Glutamatergic neuron (in vitro differentiated cells): Measurements from ENCODE around the gene CDK18. TPM values are rescaled to one million over a fixed set of nuclear protein-coding genes. Genes with fewer than 3 reads are reported as not detected.

Source experiments
- DNase-seq: peaks from one replicate; pipeline ENCODE4 v3.0.0; 2022
- H3K27ac Mint-ChIP-seq: one replicate; pipeline ENCODE4 v1.8.0; 2020; ENCODE audit warnings: mild to moderate bottlenecking, mixed read lengths, inconsistent platforms; ENCODE audit not compliant: unreplicated experiment
- H3K27me3 Mint-ChIP-seq: one replicate; pipeline ENCODE4 v1.8.0; 2020; ENCODE audit warnings: mild to moderate bottlenecking, moderate library complexity, mixed read lengths, inconsistent platforms; ENCODE audit not compliant: unreplicated experiment
- H3K36me3 Mint-ChIP-seq: one replicate; pipeline ENCODE4 v1.8.0; 2020; ENCODE audit warnings: mild to moderate bottlenecking, mixed read lengths, inconsistent platforms; ENCODE audit not compliant: unreplicated experiment
- H3K4me1 Mint-ChIP-seq: one replicate; pipeline ENCODE4 v1.8.0; 2020; ENCODE audit warnings: mild to moderate bottlenecking, low read depth, mixed read lengths, inconsistent platforms; ENCODE audit not compliant: unreplicated experiment
- H3K4me3 Mint-ChIP-seq: one replicate; pipeline ENCODE4 v1.8.0; 2020; ENCODE audit warnings: mild to moderate bottlenecking, mixed read lengths, inconsistent platforms; ENCODE audit not compliant: unreplicated experiment
- H3K9me3 Mint-ChIP-seq: one replicate; pipeline ENCODE4 v1.8.0; 2020; ENCODE audit warnings: mild to moderate bottlenecking, moderate library complexity, mixed read lengths, inconsistent platforms; ENCODE audit not compliant: unreplicated experiment
- total RNA-seq: library from RNA; stranded (reverse); fragmentation: NEBNext Ultra II Directional; extraction: Animal tissue kit (Norgen Biotek cat#: 25700); gene quantifications from one replicate; pipeline ENCODE4 v1.2.1, GENCODE V29; 2021; ENCODE audit not compliant: unreplicated experiment
- TF ChIP-seq, protein P1 (sequence below): fragments of 200-600 bp; sonication (generic); IDR thresholded peaks from one replicate; pipeline ENCODE4 v1.5.0; 2021; ENCODE audit not compliant: partially characterized antibody, unreplicated experiment

The CDK18 gene
- total RNA-seq, 1 donor from 2014 or later = 1.7 TPM

DNA sequence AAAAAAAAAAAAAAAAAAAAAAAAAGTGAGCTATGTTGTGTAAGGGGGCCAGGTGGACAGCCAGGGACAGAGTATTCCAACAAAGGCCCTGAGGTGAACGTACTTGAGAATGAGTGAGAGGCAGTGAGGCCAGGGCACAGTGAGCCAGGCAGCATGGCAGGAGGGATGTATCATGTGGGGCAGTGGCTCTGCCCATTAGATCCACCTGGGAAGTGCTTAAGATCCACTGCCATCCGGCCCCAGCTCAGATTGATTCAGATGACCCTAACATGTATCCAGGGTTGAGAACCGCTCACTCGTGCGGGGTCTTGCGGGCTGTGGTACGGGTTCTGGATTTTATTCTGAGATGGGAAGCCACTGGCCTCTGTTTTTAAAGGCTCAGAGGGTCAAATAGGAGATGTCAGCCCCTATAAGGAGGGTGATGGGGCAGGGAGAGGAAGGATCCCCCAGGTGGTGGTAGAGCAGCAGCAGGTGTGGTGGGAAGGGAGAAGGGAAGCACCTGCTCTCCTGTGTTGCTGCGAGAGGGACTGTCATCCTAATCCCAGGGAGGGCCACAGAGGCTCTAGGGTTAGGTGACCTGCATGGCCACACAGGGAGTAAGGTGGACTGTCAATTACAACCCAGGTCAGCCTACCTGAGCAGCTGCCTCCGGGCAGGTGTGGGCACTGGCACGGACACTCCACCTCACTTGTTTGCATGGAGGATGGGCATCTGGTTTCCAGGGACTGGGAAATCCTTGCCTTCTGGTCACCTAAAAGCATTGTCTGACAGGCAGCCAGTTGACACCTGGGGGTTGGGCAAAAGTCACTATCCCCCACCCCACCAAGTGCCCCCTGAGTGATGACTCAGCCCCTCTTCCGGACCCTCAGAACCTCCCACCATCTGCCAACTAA, 31.6 kb downstream of the CDK18 start:
- H3K9me3 Mint-ChIP-seq = peaks cover 1% of the 10 kb centered on the region
- H3K4me3 Mint-ChIP-seq = no peak overlapping the region
- H3K4me1 Mint-ChIP-seq = no peaks in the 10 kb centered on the region
- no peaks in the 10 kb centered on the region for H3K36me3 Mint-ChIP-seq
- DNase-seq = no peak
- no peak overlapping the region for H3K27ac Mint-ChIP-seq
- TF ChIP-seq, protein P1, sequence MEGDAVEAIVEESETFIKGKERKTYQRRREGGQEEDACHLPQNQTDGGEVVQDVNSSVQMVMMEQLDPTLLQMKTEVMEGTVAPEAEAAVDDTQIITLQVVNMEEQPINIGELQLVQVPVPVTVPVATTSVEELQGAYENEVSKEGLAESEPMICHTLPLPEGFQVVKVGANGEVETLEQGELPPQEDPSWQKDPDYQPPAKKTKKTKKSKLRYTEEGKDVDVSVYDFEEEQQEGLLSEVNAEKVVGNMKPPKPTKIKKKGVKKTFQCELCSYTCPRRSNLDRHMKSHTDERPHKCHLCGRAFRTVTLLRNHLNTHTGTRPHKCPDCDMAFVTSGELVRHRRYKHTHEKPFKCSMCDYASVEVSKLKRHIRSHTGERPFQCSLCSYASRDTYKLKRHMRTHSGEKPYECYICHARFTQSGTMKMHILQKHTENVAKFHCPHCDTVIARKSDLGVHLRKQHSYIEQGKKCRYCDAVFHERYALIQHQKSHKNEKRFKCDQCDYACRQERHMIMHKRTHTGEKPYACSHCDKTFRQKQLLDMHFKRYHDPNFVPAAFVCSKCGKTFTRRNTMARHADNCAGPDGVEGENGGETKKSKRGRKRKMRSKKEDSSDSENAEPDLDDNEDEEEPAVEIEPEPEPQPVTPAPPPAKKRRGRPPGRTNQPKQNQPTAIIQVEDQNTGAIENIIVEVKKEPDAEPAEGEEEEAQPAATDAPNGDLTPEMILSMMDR = no peak
- H3K27me3 Mint-ChIP-seq = peaks cover 4% of the 10 kb centered on the region

DNA sequence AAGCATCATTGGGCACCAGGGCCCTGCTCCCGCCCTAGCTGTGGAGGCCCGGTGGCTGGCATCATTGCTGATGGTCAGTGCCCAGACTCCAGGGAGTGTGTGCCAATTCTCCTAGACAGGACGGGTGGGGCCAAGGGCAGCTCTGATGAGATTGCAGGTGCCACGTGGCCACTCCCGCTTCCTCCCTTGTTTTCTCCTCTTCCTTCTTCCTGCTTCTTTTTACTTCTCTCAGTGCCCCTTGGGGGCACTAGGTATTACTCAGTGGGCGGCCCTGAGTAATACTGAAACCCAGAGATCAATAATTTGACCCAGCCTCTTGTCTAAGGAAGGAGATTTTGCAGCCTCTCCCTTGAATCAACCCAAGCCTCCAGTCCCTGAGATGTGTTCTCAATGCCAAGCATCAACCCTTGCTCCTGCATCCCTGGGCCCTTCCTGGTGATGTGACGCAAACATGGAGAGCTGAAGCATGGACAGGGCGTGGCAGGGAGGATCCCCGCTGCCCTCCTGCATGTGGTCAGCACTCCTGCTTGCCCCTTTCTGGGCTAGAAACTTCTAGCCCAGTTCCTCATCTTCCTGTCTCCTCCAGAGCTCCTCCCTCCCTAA, 32.4 kb downstream of the CDK18 start:
- H3K27me3 Mint-ChIP-seq = peaks cover 4% of the 10 kb centered on the region
- peaks cover 5% of the 10 kb centered on the region for H3K9me3 Mint-ChIP-seq
- TF ChIP-seq, protein P1 = no peak
- no peak for DNase-seq
- no peak overlapping the region for H3K4me3 Mint-ChIP-seq
- no peaks in the 10 kb centered on the region for H3K4me1 Mint-ChIP-seq
- H3K27ac Mint-ChIP-seq = no peak overlapping the region
- H3K36me3 Mint-ChIP-seq = no peaks in the 10 kb centered on the region

DNA sequence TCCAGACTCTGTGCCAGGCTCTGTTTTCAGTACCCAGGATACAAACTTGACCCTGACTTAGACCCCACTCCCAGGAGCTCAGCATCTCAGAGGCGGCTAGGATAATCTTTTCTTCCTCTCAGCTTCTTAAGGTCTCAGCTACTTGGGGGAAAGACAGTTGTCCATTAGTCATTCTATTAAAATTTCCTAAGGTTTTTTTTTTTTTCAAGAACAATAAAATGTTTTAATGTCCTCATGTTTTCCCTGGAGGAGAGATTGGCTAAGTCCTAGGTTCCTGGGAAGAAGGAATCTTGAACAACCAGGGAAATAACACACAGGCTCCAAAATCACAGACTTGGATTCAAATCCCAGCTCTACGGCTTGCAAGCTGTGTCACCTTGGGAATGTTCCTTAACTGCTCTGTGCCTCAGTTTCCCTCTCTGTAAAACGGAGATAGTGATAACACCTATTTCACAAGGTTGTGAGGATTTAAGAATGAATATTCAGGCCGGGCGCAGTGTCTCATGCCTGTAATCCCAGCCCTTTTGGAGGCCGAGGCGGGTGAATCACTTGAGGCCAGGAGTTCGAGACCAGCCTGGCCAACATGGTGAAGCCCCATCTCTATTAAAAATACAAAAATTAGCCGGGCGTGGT, 33.0 kb downstream of the CDK18 start:
- Mint-ChIP-seq H3K27ac (no peak overlapping the region), H3K4me1 (no peaks in the 10 kb centered on the region), H3K9me3 (peaks cover 7% of the 10 kb centered on the region), H3K4me3 (no peak overlapping the region), H3K36me3 (no peaks in the 10 kb centered on the region), H3K27me3 (peaks cover 4% of the 10 kb centered on the region)
- no peak for DNase-seq
- TF ChIP-seq, protein P1 = no peak

DNA sequence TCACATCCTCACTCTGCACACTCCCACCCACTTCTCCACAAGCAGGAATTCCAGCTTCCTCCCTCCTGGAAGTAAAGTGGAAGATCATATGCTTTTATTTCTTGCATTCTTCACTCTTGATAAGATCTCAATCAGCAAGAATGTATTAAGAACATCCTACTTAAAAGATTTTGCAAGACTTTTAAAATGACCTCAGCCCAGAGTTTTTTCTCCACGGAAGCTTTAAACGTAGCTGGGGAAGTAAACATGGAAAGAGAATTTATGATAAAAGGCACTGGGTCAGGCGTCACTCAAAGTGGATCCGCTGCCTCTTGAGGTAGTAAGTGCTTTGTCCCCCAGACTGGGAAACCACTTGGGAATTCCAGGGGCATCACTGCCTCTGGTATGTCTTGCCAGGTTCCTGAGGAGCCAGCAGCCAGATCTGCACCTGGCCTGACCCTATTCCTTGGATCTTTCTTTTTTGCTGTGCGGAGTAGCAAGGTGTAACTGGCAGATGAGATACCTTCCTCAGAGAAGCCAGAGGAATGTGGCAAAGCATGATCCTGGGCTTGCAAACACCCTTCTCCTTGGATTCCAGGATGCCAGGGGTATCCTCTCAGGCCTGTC, 33.9 kb downstream of the CDK18 start:
- H3K4me1 Mint-ChIP-seq = no peaks in the 10 kb centered on the region
- H3K9me3 Mint-ChIP-seq = peaks cover 7% of the 10 kb centered on the region
- no peak for DNase-seq
- H3K36me3 Mint-ChIP-seq = no peaks in the 10 kb centered on the region
- TF ChIP-seq, protein P1 = no peak
- H3K4me3 Mint-ChIP-seq = no peak overlapping the region
- H3K27me3 Mint-ChIP-seq = peaks cover 4% of the 10 kb centered on the region
- H3K27ac Mint-ChIP-seq = no peak overlapping the region
